GM13977 (cell line): ENCODE results near the gene KBTBD8.

Experiments used
- DNase-seq: peaks from one replicate; pipeline ENCODE4 v3.0.0; 2012; ENCODE audit warnings: low spot score
- in situ Hi-C: fragments of 300-500 bp; cut with MboI; formaldehyde crosslinking; loops from one replicate; pipeline ENCODE4 v1.12.0; 2022; ENCODE audit warnings: low sequenced_read_pairs, low pct_unique_long_range_greater_than_20kb, mixed read lengths, inconsistent platforms; ENCODE audit not compliant: unreplicated experiment
- TF ChIP-seq, protein P1 (sequence below): IDR thresholded peaks from 2 replicates; pipeline ENCODE4 v1.5.1; 2012; ENCODE audit warnings: mild to moderate bottlenecking, control low read depth; ENCODE audit not compliant: insufficient read depth; ENCODE audit errors: extremely low read depth, missing control alignments

The KBTBD8 gene, protein sequence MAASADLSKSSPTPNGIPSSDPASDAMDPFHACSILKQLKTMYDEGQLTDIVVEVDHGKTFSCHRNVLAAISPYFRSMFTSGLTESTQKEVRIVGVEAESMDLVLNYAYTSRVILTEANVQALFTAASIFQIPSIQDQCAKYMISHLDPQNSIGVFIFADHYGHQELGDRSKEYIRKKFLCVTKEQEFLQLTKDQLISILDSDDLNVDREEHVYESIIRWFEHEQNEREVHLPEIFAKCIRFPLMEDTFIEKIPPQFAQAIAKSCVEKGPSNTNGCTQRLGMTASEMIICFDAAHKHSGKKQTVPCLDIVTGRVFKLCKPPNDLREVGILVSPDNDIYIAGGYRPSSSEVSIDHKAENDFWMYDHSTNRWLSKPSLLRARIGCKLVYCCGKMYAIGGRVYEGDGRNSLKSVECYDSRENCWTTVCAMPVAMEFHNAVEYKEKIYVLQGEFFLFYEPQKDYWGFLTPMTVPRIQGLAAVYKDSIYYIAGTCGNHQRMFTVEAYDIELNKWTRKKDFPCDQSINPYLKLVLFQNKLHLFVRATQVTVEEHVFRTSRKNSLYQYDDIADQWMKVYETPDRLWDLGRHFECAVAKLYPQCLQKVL

DNA sequence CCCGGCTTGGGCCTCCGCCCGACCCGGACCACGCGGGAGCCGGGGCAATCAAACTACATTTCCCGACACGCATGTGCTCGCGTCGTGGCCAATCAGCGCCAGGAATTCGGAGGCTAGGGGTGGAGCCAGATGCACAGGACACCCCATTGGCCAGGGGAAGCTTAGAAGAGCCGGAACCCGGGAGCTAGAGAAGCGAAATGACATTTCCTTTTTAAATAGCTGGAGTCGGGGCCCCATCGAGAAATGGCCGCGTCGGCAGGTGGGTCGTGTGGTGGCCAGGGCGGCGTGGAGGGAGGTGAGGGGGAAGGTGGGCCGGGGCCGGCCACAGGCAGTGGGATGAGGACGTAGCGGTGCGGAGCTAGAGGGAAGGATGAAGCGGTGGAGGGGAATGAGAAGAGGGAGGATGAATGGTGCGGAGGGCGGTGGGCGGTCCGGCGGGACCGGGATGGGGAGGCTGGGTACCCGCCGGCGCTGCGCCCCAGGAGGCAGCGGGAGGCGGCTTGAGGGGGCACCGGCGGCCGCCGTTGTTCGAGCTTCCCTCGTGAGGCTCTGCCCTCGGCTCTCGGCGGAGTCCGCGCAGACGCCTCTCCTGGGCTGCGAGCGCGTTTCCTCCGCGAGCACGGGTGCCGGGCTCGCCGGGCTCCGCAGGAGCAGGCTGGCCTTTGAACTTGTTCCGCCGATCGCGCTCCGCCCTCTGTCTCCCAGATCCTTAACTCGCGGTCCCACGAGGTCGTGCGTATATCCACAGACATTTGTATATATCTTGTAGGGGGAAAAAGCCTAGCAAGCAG, at the start of gene KBTBD8:
TSS of gene KBTBD8 (plus strand) at position 195 of the 791 bp plus-strand sequence. CDS start at position 244, 49 bp downstream.
- in situ Hi-C loops, result loop anchor here (25.0 kb wide), 1 partner anchor 364 kb away; no protein-coding TSS in a partner anchor
- TF ChIP-seq, protein P1, sequence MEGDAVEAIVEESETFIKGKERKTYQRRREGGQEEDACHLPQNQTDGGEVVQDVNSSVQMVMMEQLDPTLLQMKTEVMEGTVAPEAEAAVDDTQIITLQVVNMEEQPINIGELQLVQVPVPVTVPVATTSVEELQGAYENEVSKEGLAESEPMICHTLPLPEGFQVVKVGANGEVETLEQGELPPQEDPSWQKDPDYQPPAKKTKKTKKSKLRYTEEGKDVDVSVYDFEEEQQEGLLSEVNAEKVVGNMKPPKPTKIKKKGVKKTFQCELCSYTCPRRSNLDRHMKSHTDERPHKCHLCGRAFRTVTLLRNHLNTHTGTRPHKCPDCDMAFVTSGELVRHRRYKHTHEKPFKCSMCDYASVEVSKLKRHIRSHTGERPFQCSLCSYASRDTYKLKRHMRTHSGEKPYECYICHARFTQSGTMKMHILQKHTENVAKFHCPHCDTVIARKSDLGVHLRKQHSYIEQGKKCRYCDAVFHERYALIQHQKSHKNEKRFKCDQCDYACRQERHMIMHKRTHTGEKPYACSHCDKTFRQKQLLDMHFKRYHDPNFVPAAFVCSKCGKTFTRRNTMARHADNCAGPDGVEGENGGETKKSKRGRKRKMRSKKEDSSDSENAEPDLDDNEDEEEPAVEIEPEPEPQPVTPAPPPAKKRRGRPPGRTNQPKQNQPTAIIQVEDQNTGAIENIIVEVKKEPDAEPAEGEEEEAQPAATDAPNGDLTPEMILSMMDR, result no peak
- DNase-seq, result peak; percentile 93

DNA sequence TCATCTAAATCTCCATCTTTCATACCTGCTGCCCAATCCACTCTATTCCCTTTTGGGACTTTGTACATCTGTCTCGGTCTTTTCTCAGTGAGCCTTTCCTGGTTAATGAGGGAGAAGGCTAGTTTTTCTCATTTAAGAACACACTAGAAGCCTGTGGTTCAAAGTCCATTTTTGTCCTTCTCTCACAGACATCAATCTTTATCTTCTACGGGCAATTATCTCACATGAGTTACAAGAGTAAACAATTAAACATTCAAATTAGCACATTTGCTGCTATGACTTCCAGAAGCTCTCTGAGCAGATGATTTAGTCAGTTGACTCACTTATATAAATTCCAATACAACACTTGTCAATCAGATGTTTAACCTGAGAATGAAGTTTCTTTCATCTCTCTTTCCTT, 49.3 kb upstream of the KBTBD8 start:
- DNase-seq, result no peak
- TF ChIP-seq, protein P1, result no peak
- in situ Hi-C loops, result loop anchor here (25.0 kb wide), 1 partner anchor 1938 kb away; no protein-coding TSS in a partner anchor

DNA sequence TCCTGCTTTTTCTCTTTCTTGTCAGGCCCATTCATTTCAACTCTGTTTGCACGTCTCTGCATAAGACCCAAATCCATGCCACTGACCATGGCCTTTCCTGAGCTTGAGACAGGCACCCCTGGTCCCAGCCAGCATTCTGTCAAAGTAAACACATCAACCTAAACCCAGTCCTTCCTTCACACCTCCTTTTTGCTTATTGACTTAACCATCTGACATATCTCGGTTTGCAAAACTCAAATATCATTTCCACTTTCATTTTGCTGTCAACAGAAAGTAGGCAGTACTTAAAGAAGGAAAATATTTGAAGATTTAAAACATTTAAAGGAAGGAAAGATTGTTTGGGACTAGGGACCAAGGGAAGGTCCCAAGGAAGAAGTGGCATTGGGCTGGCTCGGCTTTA, 48.2 kb upstream of the KBTBD8 start:
- in situ Hi-C loops, result loop anchor here (25.0 kb wide), 1 partner anchor 1937 kb away; no protein-coding TSS in a partner anchor
- TF ChIP-seq, protein P1, result no peak
- DNase-seq, result no peak

DNA sequence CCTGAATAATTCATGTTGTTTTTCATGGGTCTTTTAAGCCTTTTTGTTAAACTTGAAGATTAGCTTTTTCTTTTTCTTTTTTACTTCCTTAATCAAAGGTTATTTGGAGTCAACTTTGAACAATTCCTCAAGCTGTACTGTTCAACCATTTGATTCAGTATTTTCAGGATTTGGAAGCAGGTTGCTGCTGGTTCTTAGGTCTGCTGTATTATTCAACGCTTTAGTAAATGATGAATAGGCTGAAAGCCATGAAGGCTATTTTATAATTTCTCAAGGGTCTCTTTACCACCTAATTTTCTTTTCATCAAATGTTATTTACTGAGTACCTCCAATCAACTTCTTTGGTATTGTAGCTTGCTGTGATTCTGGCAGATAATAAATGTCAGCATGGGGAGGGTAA, 45.8 kb upstream of the KBTBD8 start:
- TF ChIP-seq, protein P1, result no peak
- in situ Hi-C loops, result no loop called here
- no peak for DNase-seq

DNA sequence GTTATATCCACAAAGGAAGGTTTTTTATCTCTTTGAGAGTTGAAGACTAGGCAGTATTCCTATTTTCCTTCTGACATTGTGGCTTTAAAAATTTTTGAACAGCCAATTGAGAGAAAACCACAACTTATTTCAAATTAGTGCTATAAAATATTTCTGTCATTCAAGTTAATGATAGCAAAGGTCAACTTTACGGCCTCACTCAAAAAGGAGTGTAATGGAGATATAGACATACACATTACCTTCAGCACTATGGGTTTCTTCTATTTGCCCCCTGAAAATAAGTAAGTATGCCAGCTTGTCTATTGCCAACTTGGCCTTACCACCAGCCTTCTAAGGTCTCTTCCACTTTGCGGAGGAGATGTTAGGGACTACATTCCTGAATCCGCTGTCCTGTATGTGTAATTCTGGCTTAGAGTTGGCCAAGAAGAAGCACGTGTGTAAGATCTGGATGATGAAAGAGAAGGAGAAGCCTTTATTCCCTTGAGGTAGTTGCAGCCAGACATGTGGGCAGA, 44.1 kb upstream of the KBTBD8 start:
- DNase-seq, result no peak
- TF ChIP-seq, protein P1, result no peak
- in situ Hi-C loops, result no loop called here

DNA sequence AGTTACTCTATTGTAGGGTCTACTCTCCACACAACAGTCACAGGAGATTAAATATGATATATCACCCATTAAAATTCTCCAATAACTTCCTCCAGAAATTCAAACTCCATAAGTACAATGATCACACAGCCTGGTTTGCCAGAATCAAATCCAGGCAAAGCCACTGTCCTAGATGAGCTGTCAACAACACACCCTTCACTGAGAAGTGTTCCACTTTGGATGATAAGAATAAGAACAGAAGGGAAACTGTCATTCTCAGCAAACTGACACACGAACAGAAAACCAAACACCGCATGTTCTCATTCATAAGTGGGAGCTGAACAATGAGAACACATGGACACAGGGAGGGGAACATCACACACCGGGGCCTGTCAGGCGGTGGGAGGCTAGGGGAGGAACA, 41.4 kb upstream of the KBTBD8 start:
- in situ Hi-C loops, result no loop called here
- TF ChIP-seq, protein P1, result no peak
- DNase-seq, result no peak
